ENCODE results near the gene RBMXL3.
"Not testable (repeated sequence)": the region's sequence is repeated elsewhere in the genome, so short reads cannot be mapped to it uniquely, and the experiment has no call there.

- TF ChIP-seq ZKSCAN8 (CRISPR knock-in tag; IDR thresholded peaks at IDR 0.05; ENCODE audit: borderline replicate concordance); RAD51 (IDR thresholded peaks at IDR 0.05; ENCODE audit: borderline replicate concordance); E2F5 (CRISPR knock-in tag; conservative IDR thresholded peaks at IDR 0.05); PBX3 (CRISPR knock-in tag; IDR thresholded peaks at IDR 0.05; ENCODE audit: borderline replicate concordance); MYNN (CRISPR knock-in tag; IDR thresholded peaks at IDR 0.05; ENCODE audit: low read depth): not testable (repeated sequence)
Observed at GRCh38 chrX:115217346-115217745, 28.1 kb downstream of the RBMXL3 start.

Measured in HepG2 (cell line).